Large intestine (tissue), 3 donors: ENCODE results near the gene DACH1. TPM values are rescaled to one million over a fixed set of nuclear protein-coding genes. Genes with fewer than 3 reads are reported as not detected.

Experiments
- DNase-seq, 2 donors: peaks; one replicate each; pipeline versions ENCODE4 v3.0.0 to v3.0.0-alpha.2; 2013
- H3K27ac ChIP-seq: one replicate; pipeline ENCODE4 v1.5.1; 2013; ENCODE audit warnings: low read length
- H3K27me3 ChIP-seq: 2 replicates; pipeline ENCODE4 v1.6.1; 2013; ENCODE audit warnings: low read length; ENCODE audit not compliant: control insufficient read depth, insufficient read depth
- H3K36me3 ChIP-seq: 2 replicates; pipeline ENCODE4 v1.6.1; 2013; ENCODE audit warnings: low read length; ENCODE audit not compliant: control insufficient read depth, insufficient read depth
- H3K4me1 ChIP-seq: one replicate; pipeline ENCODE4 v1.6.1; 2013; ENCODE audit warnings: low read length; ENCODE audit not compliant: control insufficient read depth, insufficient read depth
- H3K4me3 ChIP-seq: one replicate; pipeline ENCODE4 v1.5.1; 2013; ENCODE audit warnings: low read length
- H3K9me3 ChIP-seq: one replicate; pipeline ENCODE4 v1.6.1; 2013; ENCODE audit warnings: mild to moderate bottlenecking, low read depth, low read length, moderate library complexity; ENCODE audit not compliant: control insufficient read depth
- WGBS: methylation state at CpG from one replicate; pipeline ENCODE4 v1.1.5; 2013; ENCODE audit warnings: low lambda C conversion rate; ENCODE audit not compliant: insufficient coverage; 5-methylcytosine and 5-hydroxymethylcytosine counted together
- polyA plus RNA-seq: library from polyadenylated mRNA; unstranded; fragments of 120-200 nt; gene quantifications from one replicate; pipeline ENCODE4 v1.2.1, GENCODE V29; 2013

The DACH1 gene
- polyA plus RNA-seq, 1 donor, result 25.0 TPM

DNA sequence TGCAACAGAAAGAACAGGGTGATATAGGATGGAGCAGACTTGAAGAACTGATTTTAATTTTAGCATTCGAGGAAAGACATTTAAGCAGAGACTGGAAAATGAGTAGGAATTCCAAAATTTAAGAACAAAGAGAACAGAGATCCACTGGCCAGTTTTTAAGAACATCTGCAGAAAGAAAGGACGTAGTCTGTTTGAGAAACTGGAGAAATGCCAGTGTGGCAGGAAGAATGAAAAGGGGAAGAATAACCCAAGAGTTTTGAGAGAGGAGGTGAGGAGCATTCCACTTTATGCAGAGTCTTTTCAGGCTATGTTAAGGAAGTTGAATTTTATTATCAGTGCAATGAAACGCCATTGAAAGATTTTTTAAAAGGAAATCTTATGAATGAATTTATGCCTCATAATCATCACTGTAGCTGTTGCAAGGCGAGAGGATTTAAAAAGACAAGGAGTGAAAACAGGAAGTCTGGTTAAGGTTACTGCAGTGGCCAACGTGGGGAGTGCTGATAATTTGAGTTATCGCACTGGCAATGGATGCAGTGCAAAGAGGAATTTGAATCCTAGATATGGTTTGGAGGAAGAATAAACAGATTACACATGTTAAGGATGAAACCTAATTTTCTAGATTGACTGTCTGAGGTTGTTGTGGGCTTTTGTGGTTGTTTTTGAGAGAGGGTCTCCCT, 253.8 kb downstream of the DACH1 start:
- no peak for DNase-seq
- H3K4me3 ChIP-seq, result no peak overlapping the region
- 90% methylated on average over 5 of the region's 6 CpGs for WGBS
- H3K4me1 ChIP-seq, result no peaks in the 10 kb centered on the region
- H3K36me3 ChIP-seq, result no peaks in the 10 kb centered on the region
- no peak overlapping the region for H3K27ac ChIP-seq
- no peaks in the 10 kb centered on the region for H3K9me3 ChIP-seq
- no peaks in the 10 kb centered on the region for H3K27me3 ChIP-seq

DNA sequence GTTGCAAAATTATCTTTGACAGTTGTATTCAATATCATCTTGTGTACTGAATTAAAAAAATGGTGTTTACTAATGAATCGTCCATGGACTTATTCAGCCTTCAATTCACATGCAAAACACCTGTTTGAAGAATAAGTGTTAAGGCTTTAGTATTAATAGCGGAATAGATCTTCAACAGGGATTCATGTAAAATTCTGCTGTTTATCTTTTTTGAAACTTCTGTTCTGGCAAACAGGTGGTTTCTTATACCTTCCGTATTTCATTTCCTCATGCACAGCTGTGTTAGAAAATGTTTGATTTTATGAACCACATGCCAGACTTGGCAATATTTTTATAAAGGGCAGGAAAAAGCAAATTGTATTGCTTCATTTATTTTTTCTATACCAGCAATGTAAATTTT, 255.7 kb downstream of the DACH1 start:
- Histone ChIP-seq H3K27me3 (no peaks in the 10 kb centered on the region), H3K9me3 (no peaks in the 10 kb centered on the region), H3K27ac (no peak overlapping the region), H3K4me1 (no peaks in the 10 kb centered on the region), H3K4me3 (no peak overlapping the region), H3K36me3 (no peaks in the 10 kb centered on the region)
- WGBS, result 74% methylated on average over 2 of the region's 3 CpGs
- no peak for DNase-seq

DNA sequence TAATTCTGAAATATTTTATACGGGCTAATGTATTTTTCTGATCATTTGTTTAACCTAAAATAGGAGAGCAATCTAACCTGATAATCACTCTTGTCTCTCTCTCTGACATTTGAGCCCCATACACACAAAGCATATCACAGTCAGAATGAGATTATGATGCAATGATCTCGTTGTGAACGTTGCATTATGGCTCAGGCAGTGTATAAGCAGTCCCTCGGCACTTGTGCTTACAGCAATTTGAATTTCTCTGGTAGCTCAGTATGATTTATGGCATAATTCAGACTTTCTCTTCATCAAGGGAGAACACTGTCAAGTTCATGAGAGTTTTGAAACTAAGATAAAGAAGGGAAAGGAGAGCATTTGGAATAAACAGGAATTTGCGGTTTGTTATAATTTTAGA, 256.1 kb downstream of the DACH1 start:
- no peaks in the 10 kb centered on the region for H3K36me3 ChIP-seq
- H3K4me3 ChIP-seq, result no peak overlapping the region
- peak in 1 of 2 donors; percentile 29 for DNase-seq
- 40% methylated on average over 1 of the region's 5 CpGs for WGBS
- H3K9me3 ChIP-seq, result no peaks in the 10 kb centered on the region
- H3K27ac ChIP-seq, result no peak overlapping the region
- H3K4me1 ChIP-seq, result no peaks in the 10 kb centered on the region
- no peaks in the 10 kb centered on the region for H3K27me3 ChIP-seq

DNA sequence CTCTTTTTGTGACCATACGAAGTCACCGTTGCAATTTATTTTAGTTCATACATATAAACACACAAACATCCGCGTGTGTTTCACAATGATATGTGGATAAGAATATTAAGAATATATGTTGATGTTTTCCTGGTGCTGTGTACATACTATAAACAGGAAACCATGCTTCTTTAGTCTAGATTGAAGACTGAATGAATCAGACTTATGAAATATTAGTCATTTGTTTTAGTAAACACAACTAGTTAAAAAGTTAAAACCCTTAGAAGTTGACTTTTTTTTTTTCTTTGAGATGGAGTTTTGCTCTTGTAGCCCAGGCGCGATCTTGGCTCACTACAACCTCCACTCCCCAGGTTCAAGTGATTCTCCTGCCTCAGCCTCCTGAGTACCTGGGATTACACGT, 257.7 kb downstream of the DACH1 start:
- Histone ChIP-seq H3K4me1 (no peaks in the 10 kb centered on the region), H3K4me3 (no peak overlapping the region), H3K27me3 (no peaks in the 10 kb centered on the region), H3K27ac (no peak overlapping the region), H3K36me3 (no peaks in the 10 kb centered on the region), H3K9me3 (no peaks in the 10 kb centered on the region)
- WGBS, result 90% methylated on average over 2 of the region's 7 CpGs
- no peak for DNase-seq

DNA sequence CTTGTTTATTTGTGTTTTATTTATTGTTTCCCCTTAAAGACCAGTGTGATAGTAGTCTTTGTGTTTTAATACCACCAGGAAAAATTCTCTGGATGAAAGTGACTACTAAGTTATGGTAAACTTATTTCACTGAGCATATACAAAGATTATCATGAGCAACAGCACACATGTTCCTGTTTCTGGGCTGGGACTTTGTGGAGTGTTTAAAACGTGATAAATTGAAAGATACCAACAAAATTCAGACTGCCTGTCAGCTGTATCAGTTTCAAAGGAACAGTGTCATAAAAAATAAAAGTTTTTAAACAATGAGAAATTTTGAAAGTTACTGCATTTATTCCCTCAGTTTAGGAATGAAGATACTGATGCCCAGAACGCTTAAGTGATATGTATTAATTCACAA, 259.4 kb downstream of the DACH1 start:
- H3K4me3 ChIP-seq, result no peak overlapping the region
- 67% methylated on average over 1 of the region's 2 CpGs for WGBS
- no peaks in the 10 kb centered on the region for H3K9me3 ChIP-seq
- H3K27me3 ChIP-seq, result no peaks in the 10 kb centered on the region
- no peaks in the 10 kb centered on the region for H3K4me1 ChIP-seq
- no peak overlapping the region for H3K27ac ChIP-seq
- H3K36me3 ChIP-seq, result no peaks in the 10 kb centered on the region
- DNase-seq, result no peak

DNA sequence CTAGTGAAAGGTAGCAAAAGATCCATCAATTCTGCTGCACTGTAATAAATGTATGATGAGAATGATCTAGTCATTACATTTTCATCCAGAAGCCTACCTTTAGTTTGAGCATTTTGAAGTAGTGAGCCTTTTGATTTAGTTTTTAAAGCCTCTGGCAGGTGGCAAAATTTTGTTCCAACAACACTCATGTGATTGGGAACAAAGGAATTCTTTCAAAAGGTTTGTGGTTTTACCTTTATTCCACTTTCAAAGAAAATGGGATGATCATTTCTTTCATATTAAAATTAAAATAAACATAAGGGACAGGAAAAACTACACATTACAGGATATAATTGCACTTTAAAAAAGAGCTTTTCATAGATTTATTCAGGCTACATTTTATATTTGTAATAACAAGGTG, 260.2 kb downstream of the DACH1 start:
- no peaks in the 10 kb centered on the region for H3K4me1 ChIP-seq
- no peak for DNase-seq
- H3K27ac ChIP-seq, result no peak overlapping the region
- no peaks in the 10 kb centered on the region for H3K36me3 ChIP-seq
- no peaks in the 10 kb centered on the region for H3K27me3 ChIP-seq
- no peaks in the 10 kb centered on the region for H3K9me3 ChIP-seq
- H3K4me3 ChIP-seq, result no peak overlapping the region

DNA sequence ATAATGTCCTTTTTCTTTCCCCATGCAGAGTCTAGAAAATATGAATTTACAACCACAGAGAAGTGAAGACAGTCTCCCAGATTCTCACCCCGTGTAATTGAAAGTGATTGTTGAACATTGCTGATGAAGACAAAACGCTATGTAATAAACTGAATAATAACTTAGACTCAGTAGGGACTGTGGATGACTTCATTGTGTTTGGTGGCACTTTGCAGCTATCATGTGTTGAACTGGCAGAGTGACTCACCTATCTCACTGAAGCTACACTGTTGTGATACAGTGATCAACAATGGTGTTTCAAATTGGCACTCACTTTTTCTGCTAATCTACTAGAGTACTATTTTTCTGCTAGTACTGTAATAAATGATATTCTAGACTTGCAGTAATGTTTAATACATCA, 261.3 kb downstream of the DACH1 start:
- H3K36me3 ChIP-seq, result no peaks in the 10 kb centered on the region
- no peak overlapping the region for H3K4me3 ChIP-seq
- whole genome bisulfite sequencing, result no CpG with 5 or more reads among the region's 2 CpGs
- no peaks in the 10 kb centered on the region for H3K27me3 ChIP-seq
- H3K27ac ChIP-seq, result no peak overlapping the region
- peak in 1 of 2 donors; percentile 17 for DNase-seq
- H3K9me3 ChIP-seq, result no peaks in the 10 kb centered on the region
- H3K4me1 ChIP-seq, result no peaks in the 10 kb centered on the region

DNA sequence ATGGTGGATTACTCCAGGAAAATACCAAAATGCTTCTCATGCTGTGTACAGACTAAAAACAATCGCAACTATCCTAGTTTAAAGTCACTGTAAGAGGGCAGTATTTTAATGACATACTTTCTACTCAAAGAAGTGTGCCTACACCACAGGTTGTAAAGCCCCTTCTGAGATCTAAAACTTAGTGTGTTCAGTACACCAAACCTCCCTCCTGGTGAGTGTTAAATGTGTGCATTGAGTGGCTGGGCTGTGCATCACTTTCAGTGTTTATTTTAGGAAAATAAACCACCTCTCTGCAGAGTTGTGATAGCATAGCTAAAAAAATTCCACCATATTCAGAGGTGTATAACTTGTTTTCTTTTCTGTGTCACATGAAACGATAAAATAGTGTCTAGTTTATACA, 263.7 kb downstream of the DACH1 start:
- Histone ChIP-seq H3K4me1 (no peaks in the 10 kb centered on the region), H3K4me3 (no peak overlapping the region), H3K9me3 (no peaks in the 10 kb centered on the region), H3K27me3 (no peaks in the 10 kb centered on the region), H3K27ac (no peak overlapping the region), H3K36me3 (no peaks in the 10 kb centered on the region)
- no peak for DNase-seq
- WGBS, result 100% methylated on average over 1 of the region's 2 CpGs

DNA sequence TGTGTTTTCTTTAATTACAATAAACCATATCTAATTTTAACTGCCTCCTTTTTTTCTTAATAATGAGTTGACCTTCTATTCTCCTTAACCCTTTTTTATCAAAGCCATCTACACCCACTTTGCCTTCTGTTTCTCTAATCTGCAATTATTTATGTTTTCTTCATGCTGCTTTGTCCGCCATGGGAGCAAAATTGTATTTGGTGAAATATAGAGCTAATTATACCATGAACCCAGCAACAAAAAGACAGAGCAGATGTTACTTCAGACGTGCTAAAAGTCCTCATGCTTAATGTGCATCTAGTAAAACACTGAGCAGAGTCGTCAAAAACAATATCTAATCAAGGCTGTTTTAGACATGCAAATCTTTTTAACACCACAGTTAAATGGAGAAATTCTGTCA, 264.7 kb downstream of the DACH1 start:
- H3K4me1 ChIP-seq, result no peaks in the 10 kb centered on the region
- 73% methylated on average over 2 of the region's 3 CpGs for WGBS
- no peaks in the 10 kb centered on the region for H3K9me3 ChIP-seq
- H3K36me3 ChIP-seq, result peaks cover 5% of the 10 kb centered on the region
- DNase-seq, result no peak
- no peak overlapping the region for H3K27ac ChIP-seq
- no peaks in the 10 kb centered on the region for H3K27me3 ChIP-seq
- no peak overlapping the region for H3K4me3 ChIP-seq

DNA sequence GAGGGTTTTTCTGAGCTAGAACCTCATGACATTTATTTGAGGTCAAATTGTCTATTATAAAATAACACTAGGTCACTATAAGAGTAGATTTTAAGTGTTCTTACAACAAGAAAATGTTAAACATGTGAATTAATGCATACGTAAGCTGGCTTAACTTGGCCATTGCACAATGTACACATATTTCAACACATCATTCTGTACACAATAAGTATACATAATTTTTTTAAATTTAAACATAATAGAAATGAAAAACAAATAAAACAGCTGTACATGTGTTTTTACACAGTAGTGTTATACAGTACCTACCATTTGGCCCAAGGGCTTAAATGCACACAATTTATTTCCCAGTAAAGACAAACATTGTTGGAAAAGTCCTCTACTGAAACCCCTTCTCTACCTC, 269.9 kb downstream of the DACH1 start:
- no peak overlapping the region for H3K4me3 ChIP-seq
- peaks cover 5% of the 10 kb centered on the region for H3K36me3 ChIP-seq
- no peaks in the 10 kb centered on the region for H3K27me3 ChIP-seq
- H3K9me3 ChIP-seq, result no peaks in the 10 kb centered on the region
- H3K4me1 ChIP-seq, result no peaks in the 10 kb centered on the region
- no peak for DNase-seq
- H3K27ac ChIP-seq, result no peak overlapping the region
- WGBS, result no CpG with 5 or more reads among the region's 1 CpG

DNA sequence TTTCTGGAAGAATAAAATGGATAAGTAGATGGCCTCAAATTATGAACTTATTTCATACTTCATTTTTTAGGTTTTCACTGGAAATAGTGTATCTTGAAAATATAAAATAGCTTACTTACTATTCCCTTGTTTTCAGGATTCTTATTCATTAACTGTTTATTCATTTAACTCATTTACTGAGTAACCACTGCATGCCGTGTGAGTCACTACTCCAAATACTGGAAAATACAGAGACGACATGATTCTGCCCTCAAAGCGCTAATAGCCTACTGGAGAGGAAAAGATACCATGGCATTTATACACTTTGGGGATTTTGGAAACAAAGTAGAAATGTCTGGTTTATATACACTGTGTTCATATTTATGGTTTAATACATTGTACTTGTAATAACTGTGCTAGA, 270.9 kb downstream of the DACH1 start:
- WGBS, result 100% methylated on average over 1 of the region's 3 CpGs
- no peak overlapping the region for H3K27ac ChIP-seq
- DNase-seq, result no peak
- no peaks in the 10 kb centered on the region for H3K9me3 ChIP-seq
- no peaks in the 10 kb centered on the region for H3K4me1 ChIP-seq
- peaks cover 5% of the 10 kb centered on the region for H3K36me3 ChIP-seq
- H3K27me3 ChIP-seq, result no peaks in the 10 kb centered on the region
- H3K4me3 ChIP-seq, result no peak overlapping the region
